ENCODE results near the gene NANOG. TPM values are rescaled to one million over a fixed set of nuclear protein-coding genes. Genes with fewer than 3 reads are reported as not detected.
"Not testable (repeated sequence)": the region's sequence is repeated elsewhere in the genome, so short reads cannot be mapped to it uniquely, and the experiment has no call there.

The NANOG gene
- total and polyA plus RNA-seq, 2 experiments from 2014 or later, result 48.5 to 134 TPM

DNA sequence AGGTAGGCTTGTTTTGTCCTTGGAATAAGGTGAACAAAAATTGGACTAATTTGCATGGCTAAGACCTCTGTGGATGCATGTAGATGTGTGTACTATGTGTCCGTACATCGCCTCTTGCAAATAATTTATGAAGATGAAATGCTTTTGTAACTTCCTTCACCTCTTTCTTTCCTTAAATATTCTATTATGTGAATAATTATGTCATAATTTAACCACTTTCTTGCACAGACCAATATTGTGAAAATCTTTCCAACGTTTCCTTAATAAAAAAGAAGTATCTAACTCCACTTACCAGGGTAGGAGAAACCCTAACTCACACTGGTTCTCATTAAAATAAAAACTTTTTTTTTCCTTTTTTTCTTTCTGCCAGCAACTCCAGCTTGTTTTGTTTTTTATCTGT, 4.0 kb downstream of the NANOG start:
- Histone ChIP-seq H3K27me3 (ENCODE audit: insufficient read depth) (no peaks in the 10 kb centered on the region), H4K20me1 (replicated peaks; ENCODE audit: insufficient read depth) (peaks cover 15% of the 10 kb centered on the region), H3K4me3 (peak overlapping the region; percentile 14; the same call in 1 of the 2 replicates), H3F3A (replicated peaks; ENCODE audit: low read depth) (peaks cover 48% of the 10 kb centered on the region), H2AFZ (no peak overlapping the region), H3K79me2 (replicated peaks; ENCODE audit: insufficient read depth) (peaks cover 69% of the 10 kb centered on the region), H3K27ac (ENCODE audit: low read depth) (peak overlapping the region; percentile 91), H3K9me2 (ENCODE audit: insufficient read depth) (no peaks in the 10 kb centered on the region), H3K4me1 (ENCODE audit: insufficient read depth) (peaks cover 48% of the 10 kb centered on the region), H3K36me3 (ENCODE audit: insufficient read depth) (peaks cover 50% of the 10 kb centered on the region), H3K4me2 (no peak overlapping the region; the same call in 1 of the 2 replicates)
- H3K4me3 Mint-ChIP-seq, result peak overlapping the region; percentile 88; the same call in 2 of the 3 replicates
- TF ChIP-seq POLR2AphosphoS5 (IDR thresholded peaks at IDR 0.05; ENCODE audit: low read depth) (no peak), CREB1 (CRISPR knock-in tag; IDR thresholded peaks at IDR 0.05; ENCODE audit: low read depth) (no peak), ZNF114 (CRISPR knock-in tag; IDR thresholded peaks at IDR 0.05) (no peak), EZH2phosphoT487 (IDR thresholded peaks at IDR 0.05; ENCODE audit: unreplicated experiment) (no peak), ZNF331 (CRISPR knock-in tag; IDR thresholded peaks at IDR 0.05; ENCODE audit: low read depth) (no peak), STAT1 (IDR thresholded peaks at IDR 0.05; ENCODE audit: unreplicated experiment) (no peak), EZH2 (IDR thresholded peaks at IDR 0.05; ENCODE audit: low read depth, unreplicated experiment) (no peak)
- TF ChIP-seq, protein P1, sequence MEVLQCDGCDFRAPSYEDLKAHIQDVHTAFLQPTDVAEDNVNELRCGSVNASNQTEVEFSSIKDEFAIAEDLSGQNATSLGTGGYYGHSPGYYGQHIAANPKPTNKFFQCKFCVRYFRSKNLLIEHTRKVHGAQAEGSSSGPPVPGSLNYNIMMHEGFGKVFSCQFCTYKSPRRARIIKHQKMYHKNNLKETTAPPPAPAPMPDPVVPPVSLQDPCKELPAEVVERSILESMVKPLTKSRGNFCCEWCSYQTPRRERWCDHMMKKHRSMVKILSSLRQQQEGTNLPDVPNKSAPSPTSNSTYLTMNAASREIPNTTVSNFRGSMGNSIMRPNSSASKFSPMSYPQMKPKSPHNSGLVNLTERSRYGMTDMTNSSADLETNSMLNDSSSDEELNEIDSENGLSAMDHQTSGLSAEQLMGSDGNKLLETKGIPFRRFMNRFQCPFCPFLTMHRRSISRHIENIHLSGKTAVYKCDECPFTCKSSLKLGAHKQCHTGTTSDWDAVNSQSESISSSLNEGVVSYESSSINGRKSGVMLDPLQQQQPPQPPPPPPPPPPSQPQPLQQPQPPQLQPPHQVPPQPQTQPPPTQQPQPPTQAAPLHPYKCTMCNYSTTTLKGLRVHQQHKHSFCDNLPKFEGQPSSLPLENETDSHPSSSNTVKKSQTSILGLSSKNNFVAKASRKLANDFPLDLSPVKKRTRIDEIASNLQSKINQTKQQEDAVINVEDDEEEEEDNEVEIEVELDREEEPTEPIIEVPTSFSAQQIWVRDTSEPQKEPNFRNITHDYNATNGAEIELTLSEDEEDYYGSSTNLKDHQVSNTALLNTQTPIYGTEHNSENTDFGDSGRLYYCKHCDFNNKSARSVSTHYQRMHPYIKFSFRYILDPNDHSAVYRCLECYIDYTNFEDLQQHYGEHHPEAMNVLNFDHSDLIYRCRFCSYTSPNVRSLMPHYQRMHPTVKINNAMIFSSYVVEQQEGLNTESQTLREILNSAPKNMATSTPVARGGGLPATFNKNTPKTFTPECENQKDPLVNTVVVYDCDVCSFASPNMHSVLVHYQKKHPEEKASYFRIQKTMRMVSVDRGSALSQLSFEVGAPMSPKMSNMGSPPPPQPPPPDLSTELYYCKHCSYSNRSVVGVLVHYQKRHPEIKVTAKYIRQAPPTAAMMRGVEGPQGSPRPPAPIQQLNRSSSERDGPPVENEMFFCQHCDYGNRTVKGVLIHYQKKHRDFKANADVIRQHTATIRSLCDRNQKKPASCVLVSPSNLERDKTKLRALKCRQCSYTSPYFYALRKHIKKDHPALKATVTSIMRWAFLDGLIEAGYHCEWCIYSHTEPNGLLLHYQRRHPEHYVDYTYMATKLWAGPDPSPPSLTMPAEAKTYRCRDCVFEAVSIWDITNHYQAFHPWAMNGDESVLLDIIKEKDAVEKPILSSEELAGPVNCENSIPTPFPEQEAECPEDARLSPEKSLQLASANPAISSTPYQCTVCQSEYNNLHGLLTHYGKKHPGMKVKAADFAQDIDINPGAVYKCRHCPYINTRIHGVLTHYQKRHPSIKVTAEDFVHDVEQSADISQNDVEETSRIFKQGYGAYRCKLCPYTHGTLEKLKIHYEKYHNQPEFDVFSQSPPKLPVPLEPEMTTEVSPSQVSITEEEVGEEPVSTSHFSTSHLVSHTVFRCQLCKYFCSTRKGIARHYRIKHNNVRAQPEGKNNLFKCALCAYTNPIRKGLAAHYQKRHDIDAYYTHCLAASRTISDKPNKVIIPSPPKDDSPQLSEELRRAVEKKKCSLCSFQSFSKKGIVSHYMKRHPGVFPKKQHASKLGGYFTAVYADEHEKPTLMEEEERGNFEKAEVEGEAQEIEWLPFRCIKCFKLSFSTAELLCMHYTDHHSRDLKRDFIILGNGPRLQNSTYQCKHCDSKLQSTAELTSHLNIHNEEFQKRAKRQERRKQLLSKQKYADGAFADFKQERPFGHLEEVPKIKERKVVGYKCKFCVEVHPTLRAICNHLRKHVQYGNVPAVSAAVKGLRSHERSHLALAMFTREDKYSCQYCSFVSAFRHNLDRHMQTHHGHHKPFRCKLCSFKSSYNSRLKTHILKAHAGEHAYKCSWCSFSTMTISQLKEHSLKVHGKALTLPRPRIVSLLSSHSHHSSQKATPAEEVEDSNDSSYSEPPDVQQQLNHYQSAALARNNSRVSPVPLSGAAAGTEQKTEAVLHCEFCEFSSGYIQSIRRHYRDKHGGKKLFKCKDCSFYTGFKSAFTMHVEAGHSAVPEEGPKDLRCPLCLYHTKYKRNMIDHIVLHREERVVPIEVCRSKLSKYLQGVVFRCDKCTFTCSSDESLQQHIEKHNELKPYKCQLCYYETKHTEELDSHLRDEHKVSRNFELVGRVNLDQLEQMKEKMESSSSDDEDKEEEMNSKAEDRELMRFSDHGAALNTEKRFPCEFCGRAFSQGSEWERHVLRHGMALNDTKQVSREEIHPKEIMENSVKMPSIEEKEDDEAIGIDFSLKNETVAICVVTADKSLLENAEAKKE (CRISPR knock-in tag; IDR thresholded peaks at IDR 0.05), result no peak
- TF ChIP-seq, protein P2, sequence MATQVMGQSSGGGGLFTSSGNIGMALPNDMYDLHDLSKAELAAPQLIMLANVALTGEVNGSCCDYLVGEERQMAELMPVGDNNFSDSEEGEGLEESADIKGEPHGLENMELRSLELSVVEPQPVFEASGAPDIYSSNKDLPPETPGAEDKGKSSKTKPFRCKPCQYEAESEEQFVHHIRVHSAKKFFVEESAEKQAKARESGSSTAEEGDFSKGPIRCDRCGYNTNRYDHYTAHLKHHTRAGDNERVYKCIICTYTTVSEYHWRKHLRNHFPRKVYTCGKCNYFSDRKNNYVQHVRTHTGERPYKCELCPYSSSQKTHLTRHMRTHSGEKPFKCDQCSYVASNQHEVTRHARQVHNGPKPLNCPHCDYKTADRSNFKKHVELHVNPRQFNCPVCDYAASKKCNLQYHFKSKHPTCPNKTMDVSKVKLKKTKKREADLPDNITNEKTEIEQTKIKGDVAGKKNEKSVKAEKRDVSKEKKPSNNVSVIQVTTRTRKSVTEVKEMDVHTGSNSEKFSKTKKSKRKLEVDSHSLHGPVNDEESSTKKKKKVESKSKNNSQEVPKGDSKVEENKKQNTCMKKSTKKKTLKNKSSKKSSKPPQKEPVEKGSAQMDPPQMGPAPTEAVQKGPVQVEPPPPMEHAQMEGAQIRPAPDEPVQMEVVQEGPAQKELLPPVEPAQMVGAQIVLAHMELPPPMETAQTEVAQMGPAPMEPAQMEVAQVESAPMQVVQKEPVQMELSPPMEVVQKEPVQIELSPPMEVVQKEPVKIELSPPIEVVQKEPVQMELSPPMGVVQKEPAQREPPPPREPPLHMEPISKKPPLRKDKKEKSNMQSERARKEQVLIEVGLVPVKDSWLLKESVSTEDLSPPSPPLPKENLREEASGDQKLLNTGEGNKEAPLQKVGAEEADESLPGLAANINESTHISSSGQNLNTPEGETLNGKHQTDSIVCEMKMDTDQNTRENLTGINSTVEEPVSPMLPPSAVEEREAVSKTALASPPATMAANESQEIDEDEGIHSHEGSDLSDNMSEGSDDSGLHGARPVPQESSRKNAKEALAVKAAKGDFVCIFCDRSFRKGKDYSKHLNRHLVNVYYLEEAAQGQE (IDR thresholded peaks at IDR 0.05; ENCODE audit: unreplicated experiment), result no peak
- TF ChIP-seq, protein P3, sequence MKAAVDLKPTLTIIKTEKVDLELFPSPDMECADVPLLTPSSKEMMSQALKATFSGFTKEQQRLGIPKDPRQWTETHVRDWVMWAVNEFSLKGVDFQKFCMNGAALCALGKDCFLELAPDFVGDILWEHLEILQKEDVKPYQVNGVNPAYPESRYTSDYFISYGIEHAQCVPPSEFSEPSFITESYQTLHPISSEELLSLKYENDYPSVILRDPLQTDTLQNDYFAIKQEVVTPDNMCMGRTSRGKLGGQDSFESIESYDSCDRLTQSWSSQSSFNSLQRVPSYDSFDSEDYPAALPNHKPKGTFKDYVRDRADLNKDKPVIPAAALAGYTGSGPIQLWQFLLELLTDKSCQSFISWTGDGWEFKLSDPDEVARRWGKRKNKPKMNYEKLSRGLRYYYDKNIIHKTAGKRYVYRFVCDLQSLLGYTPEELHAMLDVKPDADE (IDR thresholded peaks at IDR 0.05), result no peak
- peak overlapping the region; percentile 84; the same call in 1 of the 2 replicates for H3K27ac Mint-ChIP-seq
- H3K9me3 Mint-ChIP-seq, result no peaks in the 10 kb centered on the region
- ATAC-seq (no peak), DNase-seq (ENCODE audit: low spot score) (no peak)
- H3K36me3 Mint-ChIP-seq (ENCODE audit: low read depth), result peaks cover 81% of the 10 kb centered on the region
- peaks cover 10% of the 10 kb centered on the region for H3K27me3 Mint-ChIP-seq (ENCODE audit: insufficient read depth, low read depth, poor library complexity)
- H3K4me1 Mint-ChIP-seq, result peaks cover 54% of the 10 kb centered on the region

DNA sequence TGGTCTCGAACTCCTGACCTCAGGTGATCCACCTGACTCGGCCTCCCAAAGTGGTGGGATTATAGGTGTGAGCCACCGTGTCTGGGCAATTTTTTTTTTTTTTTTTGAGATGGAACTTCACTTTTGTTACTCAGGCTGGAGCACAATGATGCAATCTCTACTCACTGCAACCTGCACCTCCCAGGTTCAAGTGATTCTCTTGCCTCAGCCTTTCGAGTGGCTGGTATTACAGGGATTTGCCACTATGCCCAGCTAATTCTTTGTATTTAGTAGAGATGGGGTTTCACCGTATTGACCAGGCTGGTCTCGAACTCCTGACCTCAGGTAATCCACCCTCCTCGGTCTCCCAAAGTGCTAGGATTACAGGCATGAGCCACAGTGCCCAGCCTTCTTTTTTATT, 8.1 kb downstream of the NANOG start:
- Mint-ChIP-seq H3K4me1 (peaks cover 54% of the 10 kb centered on the region), H3K36me3 (ENCODE audit: low read depth) (peaks cover 84% of the 10 kb centered on the region), H3K27ac (peak overlapping the region; percentile 97), H3K27me3 (ENCODE audit: insufficient read depth, low read depth, poor library complexity) (peaks cover 20% of the 10 kb centered on the region)
- H3K9me2 ChIP-seq (ENCODE audit: insufficient read depth); DNase-seq (ENCODE audit: low spot score); H2AFZ ChIP-seq; H3K4me3 Mint-ChIP-seq; H3K27me3 ChIP-seq (ENCODE audit: insufficient read depth); H3K9me3 Mint-ChIP-seq; ATAC-seq; H4K20me1 ChIP-seq (replicated peaks; ENCODE audit: insufficient read depth); H3K4me3 ChIP-seq: not testable (repeated sequence)
- Histone ChIP-seq H3K27ac (ENCODE audit: low read depth) (peak overlapping the region; percentile 100), H3K36me3 (ENCODE audit: insufficient read depth) (peaks cover 42% of the 10 kb centered on the region), H3K79me2 (replicated peaks; ENCODE audit: insufficient read depth) (peaks cover 33% of the 10 kb centered on the region), H3K4me2 (0 out of 2 replicates have a peak overlapping the region, but pooled peaks have one; percentile 38), H3K4me1 (ENCODE audit: insufficient read depth) (peaks cover 45% of the 10 kb centered on the region), H3F3A (replicated peaks; ENCODE audit: low read depth) (peaks cover 45% of the 10 kb centered on the region)

All from GM23338 (cell line).